ENCODE results near the gene ATG9A. TPM values are rescaled to one million over a fixed set of nuclear protein-coding genes. Genes with fewer than 3 reads are reported as not detected.

The ATG9A gene
- total RNA-seq, 1 donor from 2014 or later = 66.3 TPM

- intact Hi-C loops (cut with DNase I) = no loop called here
- no peak for DNase-seq (ENCODE audit: low spot score)
Measured at GRCh38 chr2:219169930-219170654, 59.3 kb downstream of the ATG9A start, which contains the start of gene SLC23A3. SLC23A3 (minus strand) TSS chr2:219170029; CDS start chr2:219169984, 45 bp downstream.

Other genes starting within 250 kb of the ATG9A start
- gene FEV, start 244.5 kb downstream of the ATG9A start, total RNA-seq = not detected
- not detected for gene CRYBA2, start 236.2 kb downstream of the ATG9A start, total RNA-seq
- not detected for gene CFAP65, start 188.1 kb downstream of the ATG9A start, total RNA-seq
- gene IHH, start 168.7 kb downstream of the ATG9A start, total RNA-seq = not detected
- gene NHEJ1, start 68.8 kb downstream of the ATG9A start, total RNA-seq = 6.7 TPM
- gene SLC23A3, start 59.6 kb downstream of the ATG9A start, total RNA-seq = 0.48 TPM
- gene CNPPD1, start 52.7 kb downstream of the ATG9A start, total RNA-seq = 67.6 TPM
- 31.2 TPM for gene RETREG2, start 51.4 kb downstream of the ATG9A start, total RNA-seq
- gene ZFAND2B, start 22.9 kb downstream of the ATG9A start, total RNA-seq = 23.9 TPM
- gene ABCB6, start 10.7 kb downstream of the ATG9A start, total RNA-seq = 17.4 TPM
- 22.4 TPM for gene ANKZF1, start 170 bp upstream of the ATG9A start, total RNA-seq
- 2.0 TPM for gene GLB1L, start 15.8 kb upstream of the ATG9A start, total RNA-seq
- 16.3 TPM for gene STK16, start 15.8 kb upstream of the ATG9A start, total RNA-seq
- not detected for gene TUBA4B, start 23.6 kb upstream of the ATG9A start, total RNA-seq
- 164 TPM for gene TUBA4A, start 24.3 kb upstream of the ATG9A start, total RNA-seq
- 78.0 TPM for gene DNAJB2, start 49.7 kb upstream of the ATG9A start, total RNA-seq
- 0.97 TPM for gene PTPRN, start 79.8 kb upstream of the ATG9A start, total RNA-seq
- gene RESP18, start 103.1 kb upstream of the ATG9A start, total RNA-seq = not detected
- gene DNPEP, start 158.3 kb upstream of the ATG9A start, total RNA-seq = 47.2 TPM
- gene DES, start 188.7 kb upstream of the ATG9A start, total RNA-seq = 21,230 TPM
- gene SPEG, start 205.2 kb upstream of the ATG9A start, total RNA-seq = 199 TPM

Data from cardiac septum (tissue), 1 donor.